CD4-positive, alpha-beta T cell treated with Interleukin-6 at 100 ng/mL for 8 hours (primary cell): ENCODE data around the gene RRBP1.
"Not testable (repeated sequence)": the region's sequence is repeated elsewhere in the genome, so short reads cannot be mapped to it uniquely, and the experiment has no call there.

ENCODE experiments used
- DNase-seq: peaks from one replicate; pipeline ENCODE4 v3.0.0-alpha.2; 2020; ENCODE audit warnings: mixed read lengths, low spot score

Gene RRBP1

DNA sequence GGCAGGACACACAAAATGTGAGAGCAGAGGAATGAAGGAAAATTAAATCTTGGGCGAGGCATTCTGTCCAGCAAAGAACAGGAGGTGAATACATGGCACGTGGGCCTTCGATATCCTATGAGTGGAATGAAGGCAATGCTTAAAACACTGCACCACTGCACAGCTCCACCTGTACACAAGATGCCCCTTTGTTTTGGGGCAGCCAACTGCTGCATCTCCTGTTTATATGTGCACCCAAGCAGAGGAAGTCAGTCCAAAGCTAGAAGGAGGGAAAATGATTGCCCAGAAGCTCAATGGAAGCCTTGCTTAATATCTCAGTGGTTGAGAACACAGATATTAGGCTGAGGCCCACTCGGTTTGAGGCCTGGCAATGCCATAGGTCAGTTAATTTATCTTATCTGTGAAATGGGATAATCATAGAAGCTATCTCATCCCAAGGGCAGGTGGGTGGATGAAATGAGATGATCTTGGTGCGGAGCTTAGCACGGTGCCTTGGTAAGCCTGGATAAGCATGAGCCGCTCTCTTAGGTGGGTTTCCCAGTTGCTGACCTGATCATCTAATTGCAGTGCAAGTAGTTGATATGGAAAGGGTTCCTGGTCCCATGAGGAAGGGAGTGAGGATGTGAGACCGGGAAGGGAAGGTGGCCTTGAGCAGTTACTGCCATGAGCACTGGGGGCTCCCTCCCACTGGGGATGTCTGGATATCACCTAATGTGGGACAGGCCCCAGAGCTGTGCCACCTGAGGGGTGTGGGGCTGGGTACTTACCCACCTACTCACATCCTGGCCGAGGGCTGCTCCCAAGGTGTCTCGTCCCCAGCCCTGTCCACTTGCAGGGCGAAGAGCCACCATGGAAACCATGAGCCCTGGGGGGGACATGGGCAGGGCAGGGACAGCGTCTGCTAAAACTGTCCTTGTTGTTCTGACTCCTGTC, 27.6 kb upstream of the RRBP1 start:
- DNase-seq: no peak

GRCh38 chr20:17708675-17709360, 26.8 kb upstream of the RRBP1 start:
- DNase-seq: no peak

DNA sequence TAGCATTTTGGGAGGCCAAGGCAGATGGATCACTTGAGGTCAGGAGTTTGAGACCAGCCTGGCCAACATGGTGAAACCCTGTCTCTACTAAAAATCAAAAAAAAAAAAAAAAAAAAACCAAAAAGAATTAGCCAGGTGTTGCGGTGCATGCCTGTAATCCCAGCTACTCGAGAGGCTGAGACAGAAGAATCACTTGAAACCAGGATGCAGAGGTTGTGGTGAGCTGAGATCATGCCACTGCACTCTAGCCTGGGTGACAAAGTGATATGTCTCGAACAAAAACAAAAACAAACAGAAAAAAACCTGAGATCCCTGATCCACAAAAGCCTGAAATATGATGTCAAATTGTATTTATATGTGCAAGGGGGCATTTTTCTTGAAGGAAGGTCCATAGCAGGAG, 25.9 kb upstream of the RRBP1 start:
- not testable (repeated sequence) for DNase-seq

GRCh38 chr20:17706632-17707031, 24.6 kb upstream of the RRBP1 start:
- no peak for DNase-seq

DNA sequence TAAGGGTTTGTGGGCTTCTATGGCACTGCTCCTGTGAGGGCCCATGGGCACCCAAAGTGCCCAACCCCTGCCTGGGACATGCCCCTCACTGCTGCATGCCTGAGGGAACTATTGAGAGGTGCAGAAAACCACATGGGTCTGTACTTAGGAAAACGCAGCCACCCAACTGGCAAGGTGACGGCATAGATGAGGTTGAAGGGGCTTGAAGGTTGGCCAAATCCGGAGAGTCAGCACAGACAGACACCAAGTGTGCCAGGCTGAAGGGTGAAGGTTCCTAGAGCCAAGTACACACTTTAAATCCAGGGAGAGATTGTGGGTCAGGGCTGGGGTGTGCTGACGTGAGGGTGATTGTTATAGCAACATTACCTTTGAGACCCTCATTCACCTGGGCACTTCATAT, 23.9 kb upstream of the RRBP1 start:
- no peak for DNase-seq

DNA sequence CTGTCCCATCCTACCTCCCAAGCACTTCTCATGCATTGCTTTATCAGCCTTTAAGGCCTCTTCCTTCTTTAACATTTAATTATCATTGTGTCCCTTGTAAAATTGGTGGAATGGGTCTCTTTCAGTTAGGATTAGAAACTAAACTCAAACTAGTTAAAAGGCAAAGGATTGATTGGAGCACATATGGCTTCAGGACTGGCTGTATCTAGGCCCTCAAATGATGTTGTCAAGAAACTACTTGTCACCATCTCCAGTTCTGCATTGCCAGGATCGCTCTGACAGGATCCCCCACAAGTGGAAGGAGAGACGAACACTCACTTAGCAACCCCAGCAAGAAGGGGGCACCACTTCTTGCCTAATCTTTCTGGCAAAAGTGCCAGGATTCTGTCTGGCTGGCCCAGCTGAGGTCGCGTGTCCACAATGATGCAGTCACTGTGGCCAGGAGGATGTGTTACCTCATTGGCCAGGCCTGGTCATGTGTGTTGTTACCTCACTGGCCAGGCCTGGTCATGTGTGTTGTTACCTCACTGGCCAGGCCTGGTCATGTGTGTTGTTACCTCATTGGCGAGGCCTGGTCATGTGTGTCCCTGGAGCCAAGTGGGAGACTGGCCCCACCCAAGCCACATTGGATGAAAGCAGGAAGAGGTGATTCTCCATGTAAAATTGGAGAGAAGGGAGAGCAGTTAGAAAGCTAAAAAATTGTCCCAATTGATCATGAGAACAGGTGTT, 22.7 kb upstream of the RRBP1 start:
- DNase-seq: no peak

- no peak for DNase-seq
Observed at GRCh38 chr20:17701826-17702225, 19.8 kb upstream of the RRBP1 start.

DNA sequence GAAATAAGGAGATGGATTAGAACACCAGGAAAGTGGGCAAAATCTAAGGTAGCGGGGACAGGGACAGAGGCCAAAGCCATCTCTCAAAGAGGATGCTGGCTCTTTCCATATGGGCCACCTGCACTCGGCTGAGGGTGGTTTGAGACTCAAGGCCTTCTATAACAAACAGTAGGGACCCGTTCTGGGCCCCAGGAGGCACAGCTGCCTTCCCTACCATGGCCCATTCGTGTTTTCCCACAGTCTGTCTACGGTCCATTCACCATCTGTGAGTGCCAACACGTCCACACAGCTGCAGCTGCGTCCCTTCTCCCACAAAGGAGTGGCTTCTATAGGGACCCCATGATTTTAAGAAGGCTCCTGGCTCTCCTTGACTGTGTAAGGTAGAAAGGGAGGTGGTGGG, 18.6 kb upstream of the RRBP1 start:
- DNase-seq: no peak

- DNase-seq: no peak
Observed at GRCh38 chr20:17699931-17700351, 17.9 kb upstream of the RRBP1 start, which contains the start of gene BANF2. TSS of gene BANF2 (plus strand) at chr20:17699966. CDS start at chr20:17725026, 25,060 bp downstream.

GRCh38 chr20:17698384-17698783, 16.3 kb upstream of the RRBP1 start:
- DNase-seq: no peak

DNA sequence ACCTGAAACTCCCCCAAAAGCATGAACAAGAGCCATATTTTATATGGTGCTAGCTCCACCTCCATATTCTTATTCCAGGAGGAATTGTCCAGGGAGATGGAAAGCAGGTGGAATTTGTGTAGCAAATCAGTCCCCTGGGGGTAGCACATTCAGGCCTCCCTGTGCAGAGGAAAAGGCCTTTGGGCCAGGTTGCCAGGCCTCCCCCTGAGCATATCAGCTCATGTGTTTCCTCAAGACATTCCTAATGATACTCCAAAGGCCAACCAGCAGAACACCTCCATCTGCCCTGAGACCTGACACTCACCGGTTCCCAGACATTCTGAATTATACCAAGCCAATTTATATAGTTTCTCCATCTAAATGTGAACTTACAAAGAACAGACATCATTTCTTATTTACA, 15.1 kb upstream of the RRBP1 start:
- DNase-seq: no peak

- no peak for DNase-seq
Observed at GRCh38 chr20:17696287-17696686, 14.2 kb upstream of the RRBP1 start.

GRCh38 chr20:17694767-17695166, 12.7 kb upstream of the RRBP1 start:
- DNase-seq: no peak

GRCh38 chr20:17693444-17694001, 11.5 kb upstream of the RRBP1 start:
- DNase-seq: no peak

DNA sequence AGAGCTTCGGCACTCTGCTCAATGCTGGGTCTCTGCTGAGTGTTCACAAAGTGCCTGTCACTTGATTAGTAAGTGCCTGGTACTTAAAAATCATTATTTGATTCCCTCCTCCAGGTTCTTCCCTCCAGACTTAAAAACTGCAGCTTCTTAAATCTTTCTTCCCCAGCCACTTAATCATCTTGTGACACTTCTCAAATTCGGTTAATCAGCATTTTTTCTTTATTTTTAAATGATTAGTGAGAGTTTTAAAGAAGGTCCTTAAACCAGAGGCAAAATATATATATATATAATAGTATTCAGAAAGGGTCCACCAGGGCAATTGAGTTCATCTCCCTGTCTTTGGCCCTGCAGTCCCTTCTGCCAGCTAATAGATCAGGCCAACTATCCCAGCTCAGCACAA, 9.7 kb upstream of the RRBP1 start:
- no peak for DNase-seq

DNA sequence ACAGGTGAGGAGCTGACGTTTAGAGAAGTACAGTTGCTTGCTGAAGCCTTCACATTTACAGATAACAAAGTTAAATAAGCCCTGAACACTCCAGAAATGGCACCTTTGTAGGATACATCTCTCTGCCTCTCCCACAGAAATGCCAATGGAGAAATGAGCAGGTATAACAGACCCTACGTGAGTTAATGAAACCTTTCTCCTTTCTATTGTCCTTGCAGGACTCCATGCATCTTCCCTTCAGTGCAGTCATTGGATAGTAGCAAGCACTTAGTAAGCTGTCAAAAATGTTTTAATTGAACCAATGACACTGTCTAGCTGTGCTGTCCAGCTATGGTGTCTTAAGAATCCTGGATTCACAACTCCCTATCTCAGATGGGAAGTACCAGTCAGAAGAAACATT, 8.1 kb upstream of the RRBP1 start:
- no peak for DNase-seq

DNA sequence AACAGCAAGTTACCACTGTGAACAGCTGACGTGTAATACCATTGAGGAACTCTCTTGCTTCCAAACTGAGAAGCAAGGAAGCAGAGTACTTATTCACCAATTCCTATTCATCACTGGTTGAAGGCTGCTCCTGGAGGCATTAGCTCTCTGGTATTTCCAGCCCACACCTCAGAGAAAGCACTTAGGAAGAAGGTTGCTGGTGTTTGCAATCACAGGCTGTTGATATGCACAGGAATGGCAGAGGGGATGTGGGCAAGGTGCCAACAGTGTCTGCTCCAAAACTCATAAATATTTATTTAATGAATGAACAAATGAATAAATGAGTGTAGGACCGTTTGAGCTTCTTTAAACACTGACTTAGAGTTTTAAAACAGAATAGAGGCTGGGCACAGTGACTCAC, 6.9 kb upstream of the RRBP1 start:
- no peak for DNase-seq

- no peak for DNase-seq
Observed at GRCh38 chr20:17687800-17688199, 5.8 kb upstream of the RRBP1 start.

- DNase-seq: no peak
Observed at GRCh38 chr20:17685168-17685567, 3.1 kb upstream of the RRBP1 start.

GRCh38 chr20:17684077-17684888, 2.2 kb upstream of the RRBP1 start:
- no peak for DNase-seq
